HG03060 (cell line): ENCODE measurements around the gene MT1A.

ENCODE experiments used
- ATAC-seq: cut with Tn5 transposase; IDR thresholded peaks from one replicate; pipeline ENCODE4 v1.9.1; 2021; ENCODE audit warnings: low read depth, moderate number of reproducible peaks; ENCODE audit not compliant: unreplicated experiment

Gene MT1A

DNA sequence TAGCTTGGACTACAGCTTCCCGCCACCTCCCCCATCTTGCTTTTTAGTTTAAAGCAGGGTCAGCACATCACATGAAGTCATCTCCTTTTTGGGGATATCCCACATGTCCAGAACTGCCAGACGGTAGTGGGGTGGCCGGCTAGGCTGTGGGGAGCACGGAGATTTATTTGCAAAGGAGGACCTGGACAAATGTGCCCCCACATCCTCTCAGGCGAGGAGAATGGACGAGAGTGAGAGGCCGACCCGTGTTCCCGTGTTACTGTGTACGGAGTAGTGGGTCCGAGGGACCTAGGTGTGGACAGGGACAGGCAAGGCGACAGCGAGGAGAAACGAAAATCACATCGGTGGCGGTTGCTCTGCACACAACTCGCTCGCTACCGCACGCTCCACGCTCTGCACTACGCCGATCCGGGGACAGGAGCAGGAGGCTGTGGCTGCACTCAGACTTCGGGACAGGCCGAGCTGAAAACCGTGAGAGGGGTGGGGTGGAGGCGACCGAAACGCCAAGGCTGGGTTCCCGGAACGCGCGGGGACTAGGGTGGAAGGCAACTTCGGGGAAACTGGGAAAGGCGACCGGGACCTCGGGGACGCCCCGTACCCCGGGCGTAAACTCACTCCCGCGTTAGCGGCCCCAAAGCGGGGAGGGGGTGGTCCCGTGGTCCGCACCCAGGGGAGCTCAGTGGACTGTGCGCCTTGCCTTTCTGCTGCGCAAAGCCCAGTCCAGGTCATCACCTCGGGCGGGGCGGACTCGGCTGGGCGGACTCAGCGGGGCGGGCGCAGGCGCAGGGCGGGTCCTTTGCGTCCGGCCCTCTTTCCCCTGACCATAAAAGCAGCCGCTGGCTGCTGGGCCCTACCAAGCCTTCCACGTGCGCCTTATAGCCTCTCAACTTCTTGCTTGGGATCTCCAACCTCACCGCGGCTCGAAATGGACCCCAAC is at the start of gene MT1A:
Gene MT1A, plus strand, starts transcription at position 853 of the 937 bp plus-strand sequence. Its CDS starts 73 bp downstream, at position 926.
- no peak for ATAC-seq

DNA sequence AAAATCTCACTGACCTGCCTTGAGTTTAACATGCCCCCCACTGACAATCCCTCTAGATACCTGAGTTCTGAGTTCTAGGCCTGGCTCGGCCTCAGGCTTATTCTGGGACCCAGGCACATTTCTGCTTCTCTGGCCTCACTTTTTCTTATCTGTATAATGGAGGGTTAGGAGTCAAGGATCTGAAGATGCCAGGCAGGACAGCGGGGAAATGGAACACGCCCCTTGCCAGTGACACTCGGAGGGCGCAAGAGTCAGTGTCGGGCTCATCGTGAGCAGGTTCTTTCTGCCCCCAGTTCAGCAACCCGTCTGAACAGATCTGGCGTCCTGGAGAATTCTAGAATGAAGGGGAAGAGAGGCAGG is 49.7 kb upstream of the MT1A start:
- ATAC-seq = no peak

GRCh38 chr16:56589141-56590039 is 49.1 kb upstream of the MT1A start, which contains the start of gene MT3:
MT3 (plus strand) TSS chr16:56589528; CDS start chr16:56589591, 63 bp downstream.
- ATAC-seq = no peak

GRCh38 chr16:56591377-56592060 is 46.9 kb upstream of the MT1A start:
- no peak for ATAC-seq

GRCh38 chr16:56593573-56594291 is 44.7 kb upstream of the MT1A start:
- no peak for ATAC-seq

- no peak for ATAC-seq
Observed at GRCh38 chr16:56594292-56594619, 44.2 kb upstream of the MT1A start.

- no peak for ATAC-seq
Observed at GRCh38 chr16:56600398-56600999, 38.0 kb upstream of the MT1A start.

DNA sequence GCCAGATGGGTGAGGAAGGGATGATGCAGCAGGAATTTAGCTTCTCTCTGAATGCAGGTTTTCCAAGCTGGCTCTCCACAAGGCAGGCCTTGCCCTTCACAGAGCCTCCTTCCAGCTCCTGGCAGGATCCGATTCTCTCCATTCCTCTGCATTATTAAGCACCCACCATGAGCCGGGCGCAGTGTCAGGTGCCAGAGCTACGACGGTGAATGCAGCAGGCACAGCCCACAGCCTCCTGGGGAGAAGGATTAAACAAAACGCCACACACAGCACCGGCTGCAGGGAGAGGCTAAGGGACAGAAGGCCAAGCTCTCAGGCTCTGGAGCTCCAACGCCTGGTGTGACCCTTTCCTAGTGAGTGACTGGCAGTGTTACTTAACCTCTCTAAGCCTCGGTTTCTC is 37.1 kb upstream of the MT1A start:
- no peak for ATAC-seq

DNA sequence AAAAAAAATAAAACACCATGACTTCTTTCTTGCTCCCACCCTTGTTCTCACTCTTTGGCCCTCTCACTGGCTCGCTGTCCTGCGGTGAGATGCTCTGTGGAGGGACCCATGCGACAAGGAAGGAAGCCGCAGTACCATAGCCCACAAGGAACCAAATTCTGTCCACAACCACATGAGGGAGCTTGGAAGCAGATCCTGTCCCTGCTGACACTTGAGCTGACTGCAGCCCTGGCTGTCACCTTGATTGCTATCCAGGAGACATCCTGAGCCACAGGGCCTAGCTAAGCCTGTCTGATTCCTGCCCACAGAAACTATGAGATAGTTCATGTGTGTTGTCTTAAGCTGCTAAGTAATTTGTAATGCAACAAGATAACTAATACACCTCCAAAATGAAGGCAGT is 34.9 kb upstream of the MT1A start:
- no peak for ATAC-seq

- ATAC-seq = no peak
Observed at GRCh38 chr16:56604966-56605365, 33.5 kb upstream of the MT1A start.

DNA sequence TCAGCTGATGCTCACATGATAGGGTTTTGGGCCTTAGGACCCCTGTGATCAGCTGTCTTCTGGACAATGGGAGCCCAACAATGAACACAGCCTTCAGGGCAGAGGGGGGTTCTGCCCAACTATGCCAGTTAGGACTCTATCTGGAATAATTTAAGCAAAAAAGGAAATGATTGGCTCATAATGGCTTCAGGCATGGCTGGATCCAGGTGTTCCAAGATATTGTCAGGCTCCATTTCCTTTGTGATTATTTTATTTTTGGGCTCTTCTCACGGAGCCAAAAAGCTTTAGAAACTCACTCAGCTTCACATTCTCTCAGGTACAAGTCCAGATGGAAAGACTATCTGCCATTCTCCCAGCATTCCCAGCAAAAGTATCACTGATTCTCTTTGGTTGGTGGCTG is 33.0 kb upstream of the MT1A start:
- no peak for ATAC-seq

DNA sequence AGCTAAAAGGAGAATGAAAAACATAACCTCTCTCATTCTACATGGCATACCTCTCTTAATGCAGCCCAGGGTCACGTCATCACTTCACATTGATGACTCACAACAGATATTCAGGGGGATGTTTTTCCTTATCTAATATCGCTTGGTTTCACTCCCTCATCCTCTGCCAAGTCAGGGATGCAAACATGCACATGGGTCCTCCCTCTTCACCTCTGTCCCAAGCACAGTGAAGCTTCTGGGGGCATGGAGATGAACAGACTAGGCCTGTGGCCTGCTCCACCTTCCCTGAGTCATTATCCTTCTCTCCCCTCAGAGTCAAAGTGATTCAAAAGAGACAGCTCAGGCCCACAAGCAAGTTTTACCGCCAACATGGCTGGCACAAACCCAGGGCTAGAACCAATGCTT is 32.4 kb upstream of the MT1A start:
- no peak for ATAC-seq

- ATAC-seq = no peak
Observed at GRCh38 chr16:56606476-56607108, 31.9 kb upstream of the MT1A start.

DNA sequence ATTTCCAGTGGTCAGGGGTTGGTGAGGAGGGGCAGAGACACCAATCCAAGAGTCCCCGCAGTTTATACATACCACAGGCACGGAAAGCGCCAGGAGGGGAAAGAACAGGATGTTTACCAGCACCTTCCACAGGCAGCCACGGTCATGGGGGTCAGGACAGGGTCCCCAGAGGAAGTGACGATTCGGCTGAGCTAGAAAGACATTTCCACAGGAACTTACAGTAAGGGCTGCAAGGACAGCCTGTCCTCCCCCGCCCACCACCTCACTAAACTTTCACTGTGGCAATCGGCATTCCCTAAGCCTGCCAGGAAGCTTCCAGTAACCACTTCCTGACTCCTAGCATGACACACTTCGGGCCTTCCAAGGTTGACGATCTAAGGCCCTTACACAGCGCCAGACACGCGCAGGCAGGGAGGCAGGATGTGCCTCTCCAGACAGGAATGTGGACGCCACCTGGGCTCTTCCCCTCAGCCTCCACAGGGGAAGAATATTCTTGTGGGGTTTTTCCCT is 31.3 kb upstream of the MT1A start:
- ATAC-seq = no peak

GRCh38 chr16:56607675-56608042 is 30.8 kb upstream of the MT1A start:
- ATAC-seq = no peak

DNA sequence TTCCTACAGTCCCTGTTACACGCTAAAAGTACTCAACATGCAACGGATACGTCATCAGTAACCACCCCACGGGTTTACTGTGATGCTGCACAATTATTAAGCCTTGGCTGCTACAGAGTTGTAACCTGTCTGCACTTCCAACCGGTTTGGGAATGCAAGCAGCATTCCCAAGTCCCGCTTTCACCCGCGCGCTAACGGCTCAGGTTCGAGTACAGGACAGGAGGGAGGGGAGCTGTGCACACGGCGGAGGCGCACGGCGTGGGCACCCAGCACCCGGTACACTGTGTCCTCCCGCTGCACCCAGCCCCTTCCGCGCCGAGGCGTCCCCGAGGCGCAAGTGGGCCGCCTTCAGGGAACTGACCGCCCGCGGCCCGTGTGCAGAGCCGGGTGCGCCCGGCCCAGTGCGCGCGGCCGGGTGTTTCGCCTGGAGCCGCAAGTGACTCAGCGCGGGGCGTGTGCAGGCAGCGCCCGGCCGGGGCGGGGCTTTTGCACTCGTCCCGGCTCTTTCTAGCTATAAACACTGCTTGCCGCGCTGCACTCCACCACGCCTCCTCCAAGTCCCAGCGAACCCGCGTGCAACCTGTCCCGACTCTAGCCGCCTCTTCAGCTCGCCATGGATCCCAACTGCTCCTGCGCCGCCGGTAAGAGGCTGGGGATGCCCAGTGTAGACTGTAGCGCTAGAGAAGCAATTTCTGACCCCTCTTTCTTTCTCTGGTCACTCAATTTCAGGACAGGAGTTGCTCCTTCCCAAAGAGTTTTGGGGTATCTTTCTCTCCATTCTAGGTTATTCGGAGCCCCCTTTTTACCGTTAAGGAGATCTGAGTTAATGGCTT is 30.2 kb upstream of the MT1A start, which contains the start of gene MT2A:
Gene MT2A, plus strand, starts transcription at position 542 of the 833 bp plus-strand sequence. Its CDS starts 72 bp downstream, at position 614.
- ATAC-seq = peak; percentile 61

DNA sequence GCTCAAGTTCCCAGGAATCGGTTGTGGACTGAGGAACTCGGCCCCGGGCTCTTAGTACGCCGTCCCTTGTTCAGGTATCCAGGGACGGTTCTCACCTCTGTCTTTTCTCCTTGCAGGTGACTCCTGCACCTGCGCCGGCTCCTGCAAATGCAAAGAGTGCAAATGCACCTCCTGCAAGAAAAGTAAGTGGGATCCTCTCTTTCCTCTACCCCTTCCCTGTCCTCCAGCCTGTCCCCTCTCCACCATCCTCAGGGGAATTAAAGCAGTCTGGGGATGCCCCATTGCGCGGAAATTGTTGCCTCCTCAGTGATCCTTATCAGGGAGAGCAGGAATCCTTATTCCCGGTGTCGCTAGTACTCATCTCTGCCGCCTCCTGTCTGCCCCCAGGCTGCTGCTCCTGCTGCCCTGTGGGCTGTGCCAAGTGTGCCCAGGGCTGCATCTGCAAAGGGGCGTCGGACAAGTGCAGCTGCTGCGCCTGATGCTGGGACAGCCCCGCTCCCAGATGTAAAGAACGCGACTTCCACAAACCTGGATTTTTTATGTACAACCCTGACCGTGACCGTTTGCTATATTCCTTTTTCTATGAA is 29.5 kb upstream of the MT1A start:
- ATAC-seq = no peak

- ATAC-seq = peak; percentile 35
Observed at GRCh38 chr16:56609463-56609921, 29.0 kb upstream of the MT1A start.
